GM13976 (cell line): ENCODE measurements around the gene GNAT1.

ENCODE experiments used
- DNase-seq: peaks from one replicate; pipeline ENCODE4 v3.0.0; 2012; ENCODE audit warnings: low spot score
- in situ Hi-C: fragments of 300-500 bp; cut with MboI; formaldehyde crosslinking; loops from one replicate; pipeline ENCODE4 v1.12.0; 2022; ENCODE audit warnings: low sequenced_read_pairs, mixed read lengths, inconsistent platforms; ENCODE audit not compliant: unreplicated experiment
- TF ChIP-seq, protein P1 (sequence below): IDR thresholded peaks from 2 replicates; pipeline ENCODE4 v1.5.1; 2012; ENCODE audit warnings: borderline replicate concordance, mild to moderate bottlenecking; ENCODE audit not compliant: insufficient read depth; ENCODE audit errors: extremely low read depth, missing control alignments, control extremely low read depth

GNAT1 gene

DNA sequence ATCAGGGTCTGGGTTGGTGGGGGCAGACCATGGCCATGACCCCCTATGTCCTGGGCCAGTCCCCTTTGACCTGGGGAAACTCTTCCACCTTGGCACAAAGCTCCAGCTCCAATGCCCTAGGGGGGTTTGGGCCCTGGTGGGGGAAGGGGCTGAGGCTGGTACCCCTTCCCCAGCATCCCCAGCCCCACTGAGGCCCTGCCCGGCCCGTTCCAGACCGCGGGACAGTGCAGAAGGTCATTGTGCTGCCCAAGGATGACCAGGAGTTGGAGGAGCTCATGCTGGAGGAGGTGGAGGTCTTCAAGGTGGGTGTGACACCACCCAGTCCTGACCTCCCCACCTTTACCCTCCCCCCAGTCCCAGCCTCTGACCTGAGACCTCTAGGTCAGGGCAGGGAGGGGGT lies 6.2 kb upstream of the GNAT1 start:
- no peak for DNase-seq
- in situ Hi-C loops: no loop called here
- TF ChIP-seq, protein P1, sequence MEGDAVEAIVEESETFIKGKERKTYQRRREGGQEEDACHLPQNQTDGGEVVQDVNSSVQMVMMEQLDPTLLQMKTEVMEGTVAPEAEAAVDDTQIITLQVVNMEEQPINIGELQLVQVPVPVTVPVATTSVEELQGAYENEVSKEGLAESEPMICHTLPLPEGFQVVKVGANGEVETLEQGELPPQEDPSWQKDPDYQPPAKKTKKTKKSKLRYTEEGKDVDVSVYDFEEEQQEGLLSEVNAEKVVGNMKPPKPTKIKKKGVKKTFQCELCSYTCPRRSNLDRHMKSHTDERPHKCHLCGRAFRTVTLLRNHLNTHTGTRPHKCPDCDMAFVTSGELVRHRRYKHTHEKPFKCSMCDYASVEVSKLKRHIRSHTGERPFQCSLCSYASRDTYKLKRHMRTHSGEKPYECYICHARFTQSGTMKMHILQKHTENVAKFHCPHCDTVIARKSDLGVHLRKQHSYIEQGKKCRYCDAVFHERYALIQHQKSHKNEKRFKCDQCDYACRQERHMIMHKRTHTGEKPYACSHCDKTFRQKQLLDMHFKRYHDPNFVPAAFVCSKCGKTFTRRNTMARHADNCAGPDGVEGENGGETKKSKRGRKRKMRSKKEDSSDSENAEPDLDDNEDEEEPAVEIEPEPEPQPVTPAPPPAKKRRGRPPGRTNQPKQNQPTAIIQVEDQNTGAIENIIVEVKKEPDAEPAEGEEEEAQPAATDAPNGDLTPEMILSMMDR: no peak

DNA sequence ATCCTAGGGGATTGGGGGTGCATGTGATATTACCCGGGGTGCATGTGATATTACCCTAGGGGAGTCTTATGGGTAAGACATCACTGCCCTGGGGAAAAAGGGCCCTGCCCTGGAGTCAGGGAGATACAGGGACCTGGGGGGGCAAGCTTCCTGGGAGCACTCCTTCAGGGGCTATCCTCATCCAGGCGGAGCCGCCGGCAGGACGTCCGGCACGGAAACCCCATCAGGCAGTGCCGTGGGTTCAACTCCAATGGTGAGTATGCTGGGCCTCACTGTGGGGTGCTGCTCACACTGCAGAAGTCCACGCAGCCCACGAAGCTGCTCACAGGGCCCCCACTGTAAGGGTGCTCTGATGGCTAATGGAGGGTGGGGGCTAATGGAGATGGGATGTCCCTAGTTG lies 5.3 kb upstream of the GNAT1 start:
- TF ChIP-seq, protein P1: no peak
- DNase-seq: no peak
- in situ Hi-C loops: no loop called here

DNA sequence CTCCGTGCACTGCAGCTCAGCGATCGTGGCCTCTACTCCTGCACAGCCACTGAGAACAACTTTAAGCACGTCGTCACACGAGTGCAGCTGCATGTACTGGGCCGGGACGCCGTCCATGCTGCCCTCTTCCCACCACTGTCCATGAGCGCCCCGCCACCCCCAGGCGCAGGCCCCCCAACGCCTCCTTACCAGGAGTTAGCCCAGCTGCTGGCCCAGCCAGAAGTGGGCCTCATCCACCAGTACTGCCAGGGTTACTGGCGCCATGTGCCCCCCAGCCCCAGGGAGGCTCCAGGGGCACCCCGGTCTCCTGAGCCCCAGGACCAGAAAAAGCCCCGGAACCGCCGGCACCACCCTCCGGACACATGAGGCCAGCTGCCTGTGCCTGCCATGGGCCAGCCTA lies 3.7 kb upstream of the GNAT1 start:
- in situ Hi-C loops: no loop called here

DNA sequence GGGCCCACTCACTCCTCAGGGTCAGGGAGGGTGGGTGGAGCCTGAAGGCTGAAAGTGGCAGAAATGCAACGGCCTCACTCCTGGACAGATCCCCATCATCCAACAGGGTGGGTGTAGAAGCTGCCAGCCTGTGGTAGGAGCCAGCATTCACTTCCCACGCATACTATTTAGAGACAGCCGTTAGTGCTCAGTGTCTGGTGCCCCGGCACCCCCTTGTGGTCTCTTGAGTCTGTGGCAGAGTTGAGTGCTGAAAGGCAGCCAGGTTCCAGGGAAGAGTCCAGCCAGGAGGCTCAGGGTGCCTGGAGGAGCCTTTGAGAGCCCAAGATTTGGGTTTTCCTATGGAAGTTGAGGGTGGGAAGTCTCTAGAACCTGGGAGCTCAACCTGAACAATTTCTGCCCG lies 2.1 kb upstream of the GNAT1 start:
- TF ChIP-seq, protein P1: peak; percentile 46
- DNase-seq: peak; percentile 73
- in situ Hi-C loops: no loop called here

More for the DNA sequence above, 3.7 kb upstream of the GNAT1 start:
- TF ChIP-seq, protein P1: no peak
- DNase-seq: no peak

DNA sequence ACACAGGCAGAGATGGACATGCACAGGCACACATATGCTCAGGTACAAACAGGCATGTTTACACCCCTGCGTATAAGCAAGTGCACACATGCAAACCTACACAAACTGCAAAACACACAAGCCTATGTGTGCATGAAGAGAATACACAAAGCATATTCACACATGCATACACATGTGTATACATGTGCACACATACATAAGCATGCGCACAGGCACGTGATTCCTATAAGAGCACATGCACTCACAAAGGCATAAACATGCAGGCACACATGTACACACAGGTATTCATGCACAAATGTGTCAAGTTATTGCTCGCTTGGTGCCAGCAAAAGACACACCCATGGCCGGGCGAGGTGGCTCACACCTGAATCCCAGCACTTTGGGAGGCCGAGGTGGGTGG lies 1.4 kb upstream of the GNAT1 start:
- TF ChIP-seq, protein P1: no peak
- DNase-seq: no peak
- in situ Hi-C loops: loop anchor here (5.0 kb wide), 1 partner anchor 82 kb away; no protein-coding TSS in a partner anchor

DNA sequence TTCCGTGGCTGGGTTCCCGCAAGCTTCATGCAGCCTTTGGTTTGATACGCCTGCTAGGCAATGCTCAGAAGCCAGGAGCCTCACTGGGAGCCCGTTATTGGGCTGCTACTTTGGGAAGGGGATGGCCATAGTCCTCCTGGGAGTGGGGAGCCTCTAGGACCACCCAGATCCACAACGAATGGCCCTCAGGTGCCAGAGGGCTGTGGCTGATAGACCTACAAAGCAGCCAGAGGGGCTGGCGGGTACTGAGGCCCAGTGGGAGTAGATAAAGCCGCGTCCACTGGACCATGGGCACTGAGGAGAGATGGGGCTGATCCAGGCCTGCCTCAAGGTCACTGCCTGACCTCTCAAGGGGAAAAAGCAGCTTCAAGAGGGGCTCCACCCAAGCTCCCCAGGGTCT lies 714 bp downstream of the GNAT1 start:
- DNase-seq: no peak
- TF ChIP-seq, protein P1: no peak
- in situ Hi-C loops: loop anchor here (5.0 kb wide), 1 partner anchor 80 kb away; no protein-coding TSS in a partner anchor
